GM10248 (cell line): ENCODE data around the gene CDH23.

Experiments
- CTCF ChIA-PET: fragments of 300-600 bp; sonication (Branson Sonifier 250); formaldehyde crosslinking; extraction: SDS; loops from one replicate; lab custom pipeline; 2021; ENCODE audit warnings: antibody characterized with exemption; lab: Yijun Ruan, JAX
- POLR2A ChIA-PET: fragments of 350-650 bp; sonication (Branson Sonifier 250); formaldehyde crosslinking; extraction: SDS; loops from one replicate; lab custom pipeline; 2020; ENCODE audit warnings: antibody characterized with exemption; lab: Yijun Ruan, JAX
- DNase-seq: peaks from one replicate; pipeline ENCODE4 v3.0.0; 2012; ENCODE audit errors: extremely low spot score
- TF ChIP-seq, protein P1 (sequence below): IDR thresholded peaks from 2 replicates; pipeline ENCODE4 v1.5.1; 2012; ENCODE audit warnings: mild to moderate bottlenecking, low read depth; ENCODE audit errors: extremely low read depth, missing control alignments, control extremely low read depth

CDH23 gene

GRCh38 chr10:71797533-71798307 lies 401.0 kb downstream of the CDH23 start:
- TF ChIP-seq, protein P1, sequence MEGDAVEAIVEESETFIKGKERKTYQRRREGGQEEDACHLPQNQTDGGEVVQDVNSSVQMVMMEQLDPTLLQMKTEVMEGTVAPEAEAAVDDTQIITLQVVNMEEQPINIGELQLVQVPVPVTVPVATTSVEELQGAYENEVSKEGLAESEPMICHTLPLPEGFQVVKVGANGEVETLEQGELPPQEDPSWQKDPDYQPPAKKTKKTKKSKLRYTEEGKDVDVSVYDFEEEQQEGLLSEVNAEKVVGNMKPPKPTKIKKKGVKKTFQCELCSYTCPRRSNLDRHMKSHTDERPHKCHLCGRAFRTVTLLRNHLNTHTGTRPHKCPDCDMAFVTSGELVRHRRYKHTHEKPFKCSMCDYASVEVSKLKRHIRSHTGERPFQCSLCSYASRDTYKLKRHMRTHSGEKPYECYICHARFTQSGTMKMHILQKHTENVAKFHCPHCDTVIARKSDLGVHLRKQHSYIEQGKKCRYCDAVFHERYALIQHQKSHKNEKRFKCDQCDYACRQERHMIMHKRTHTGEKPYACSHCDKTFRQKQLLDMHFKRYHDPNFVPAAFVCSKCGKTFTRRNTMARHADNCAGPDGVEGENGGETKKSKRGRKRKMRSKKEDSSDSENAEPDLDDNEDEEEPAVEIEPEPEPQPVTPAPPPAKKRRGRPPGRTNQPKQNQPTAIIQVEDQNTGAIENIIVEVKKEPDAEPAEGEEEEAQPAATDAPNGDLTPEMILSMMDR: no peak
- POLR2A ChIA-PET: no interaction called here
- CTCF ChIA-PET: interaction anchor here (4.0 kb wide), 1 partner anchor 15 kb away, joined by 17 read pairs; no protein-coding TSS in a partner anchor
- no peak for DNase-seq

- no peak for DNase-seq
- POLR2A ChIA-PET: no interaction called here
- TF ChIP-seq, protein P1: no peak
- CTCF ChIA-PET: interaction anchor here (1.1 to 4.0 kb wide), 2 partner anchors 15 kb away, joined by 3 to 17 read pairs; no protein-coding TSS in a partner anchor
These were observed 401.5 kb downstream of the CDH23 start for GRCh38 chr10:71798308-71798624.

GRCh38 chr10:71799112-71799511 lies 402.4 kb downstream of the CDH23 start:
- TF ChIP-seq, protein P1: no peak
- DNase-seq: no peak
- ChIA-PET POLR2A (no interaction called here), CTCF (interaction anchor here (1.1 kb wide), 1 partner anchor 16 kb away, joined by 3 read pairs; no protein-coding TSS in a partner anchor)

- ChIA-PET POLR2A (no interaction called here), CTCF (interaction anchor here (2.2 to 2.9 kb wide), 2 partner anchors 13 to 26 kb away, joined by 11 to 17 read pairs; partner anchors contain the start of gene VSIR)
- no peak for DNase-seq
- TF ChIP-seq, protein P1: no peak
These were observed 403.1 kb downstream of the CDH23 start for GRCh38 chr10:71799608-71800453.

DNA sequence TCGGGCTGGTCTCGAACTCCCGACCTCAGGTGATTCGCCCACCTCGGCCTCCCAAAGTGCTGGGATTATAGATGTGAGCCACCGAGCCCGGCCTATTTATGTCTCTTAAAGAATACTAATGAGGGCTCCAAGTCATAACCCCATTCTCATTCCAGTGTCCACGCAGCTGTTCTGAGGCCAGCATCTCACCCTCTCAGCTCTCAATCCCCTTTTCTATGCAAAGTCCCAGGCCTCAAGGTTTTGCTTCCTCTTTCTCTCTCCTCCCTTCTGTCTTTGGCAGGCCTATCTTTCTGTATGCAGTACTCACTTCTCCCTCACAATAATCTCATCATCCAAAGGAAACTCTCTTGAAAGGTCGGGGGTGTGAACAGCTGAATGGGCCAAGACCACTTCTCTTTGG lies 404.6 kb downstream of the CDH23 start:
- POLR2A ChIA-PET: interaction anchor here (1.3 kb wide), 1 partner anchor 50 kb away, joined by 5 read pairs; the partner anchor contains the start of gene PSAP
- TF ChIP-seq, protein P1: no peak
- DNase-seq: peak; percentile 79
- CTCF ChIA-PET: interaction anchor here (1.0 to 2.9 kb wide), 5 partner anchors 9 to 95 kb away, joined by 3 to 17 read pairs (median 6); partner anchors contain the start of gene VSIR

- TF ChIP-seq, protein P1: no peak
- DNase-seq: no peak
- ChIA-PET CTCF (interaction anchor here (1.3 to 2.9 kb wide), 3 partner anchors 10 to 94 kb away, joined by 6 to 17 read pairs (median 11); partner anchors contain the start of gene VSIR), POLR2A (no interaction called here)
These were observed 405.5 kb downstream of the CDH23 start for GRCh38 chr10:71802235-71802634.
